ENCODE results near the gene KCNQ5. TPM values are rescaled to one million over a fixed set of nuclear protein-coding genes. Genes with fewer than 3 reads are reported as not detected.

KCNQ5 gene
- total RNA-seq, 8 experiments from 2014 or later: 0.17 to 18.5 (median 1.7) TPM

DNA sequence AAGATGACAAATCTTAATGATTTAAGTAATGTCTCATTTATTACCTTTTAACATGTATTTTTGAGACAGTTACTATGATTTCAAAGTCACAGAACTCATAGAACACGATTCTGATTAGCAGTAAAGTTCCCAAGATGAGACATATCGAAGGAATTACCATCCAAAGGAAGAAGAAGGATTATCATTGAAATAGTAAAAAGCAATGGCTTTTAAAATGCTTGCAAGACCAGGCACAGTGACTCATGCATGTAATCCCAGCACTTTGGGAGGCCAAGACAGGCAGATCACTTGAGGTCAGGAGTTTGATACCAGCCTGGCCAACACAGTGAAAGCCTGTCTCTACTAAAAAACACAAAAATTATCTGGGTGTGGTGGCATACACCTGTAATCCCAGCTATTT, 384.3 kb downstream of the KCNQ5 start:
- H3K4me3 ChIP-seq: no peak overlapping the region
- ATAC-seq (replicated peaks in 6 of 8): no peak
- WGBS, 10 experiments: 38 to 100% (median 68%) methylated on average over 1 to 2 of the region's 2 CpGs; no CpG with 5 or more reads in 2 of the 10 experiments
- H3K4me1 ChIP-seq (replicated peaks in 1 of 2): peaks cover 0 to 14% of the 10 kb centered on the region in 2 donors
- no peak overlapping the region for H3K27ac ChIP-seq
- in situ Hi-C loops (cut with MboI; ENCODE audit: low pct_unique_long_range_greater_than_20kb in 2 of 9, low sequenced_read_pairs in 9 of 9, unreplicated experiment in 9 of 9): no loop called here

DNA sequence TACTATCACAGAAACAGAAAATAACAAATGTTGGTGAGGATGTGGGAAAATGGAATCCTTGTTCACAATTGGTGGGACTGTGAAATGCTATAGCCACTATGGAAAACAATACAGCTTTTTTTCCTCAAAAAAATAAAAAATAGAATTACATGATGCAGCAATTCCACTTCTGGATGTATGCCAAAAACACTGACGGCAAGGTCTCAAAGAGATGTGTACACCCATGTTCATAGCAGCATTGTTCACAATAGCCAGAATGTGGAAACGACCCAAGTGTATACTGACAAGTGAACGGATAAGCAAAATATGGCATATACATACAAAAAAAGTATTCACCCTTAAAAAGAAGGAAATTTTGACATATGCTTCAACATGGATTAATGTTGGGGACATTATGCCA, 390.1 kb downstream of the KCNQ5 start:
- WGBS, 10 experiments: 69 to 92% (median 83%) methylated on average over 1 to 3 of the region's 3 CpGs; no CpG with 5 or more reads in 1 of the 10 experiments
- ATAC-seq (replicated peaks in 6 of 8): no peak
- in situ Hi-C loops (cut with MboI; ENCODE audit: low pct_unique_long_range_greater_than_20kb in 2 of 9, low sequenced_read_pairs in 9 of 9, unreplicated experiment in 9 of 9): no loop called here
- Histone ChIP-seq H3K27ac (no peak overlapping the region), H3K4me3 (no peak overlapping the region), H3K4me1 (replicated peaks in 1 of 2) (peaks cover 0 to 14% of the 10 kb centered on the region in 2 donors)

DNA sequence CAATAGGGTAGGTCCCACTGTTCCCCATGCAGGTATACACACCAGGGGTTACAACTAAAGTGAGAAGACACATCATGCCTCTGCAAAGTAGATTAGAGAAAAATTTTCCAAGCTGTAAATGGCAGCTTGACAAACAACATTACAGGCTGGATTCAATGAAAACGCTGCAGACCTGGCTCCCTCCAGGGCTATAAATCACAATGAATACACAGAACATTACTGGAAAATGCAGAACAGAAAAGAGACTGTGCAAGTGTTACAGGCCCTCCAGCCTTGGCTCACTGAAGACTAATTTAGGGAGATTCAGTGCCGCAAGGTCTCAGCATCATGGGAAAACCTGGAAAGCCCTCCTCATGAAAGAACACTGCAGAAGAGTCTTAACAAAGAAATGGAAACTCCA, 395.6 kb downstream of the KCNQ5 start:
- ATAC-seq (replicated peaks in 6 of 8): peak in 5 of 8 experiments; percentile 86 to 99 (median 98)
- Histone ChIP-seq H3K27ac (peak overlapping the region; percentile 20 to 59), H3K4me3 (no peak overlapping the region), H3K4me1 (replicated peaks in 1 of 2) (peaks cover 8 to 36% of the 10 kb centered on the region in 2 donors)
- 0 to 70% (median 52%) methylated on average over 1 to 2 of the region's 2 CpGs; no CpG with 5 or more reads in 2 of the 10 experiments for WGBS, 10 experiments
- in situ Hi-C loops (cut with MboI; ENCODE audit: low pct_unique_long_range_greater_than_20kb in 2 of 9, low sequenced_read_pairs in 9 of 9, unreplicated experiment in 9 of 9): no loop called here

DNA sequence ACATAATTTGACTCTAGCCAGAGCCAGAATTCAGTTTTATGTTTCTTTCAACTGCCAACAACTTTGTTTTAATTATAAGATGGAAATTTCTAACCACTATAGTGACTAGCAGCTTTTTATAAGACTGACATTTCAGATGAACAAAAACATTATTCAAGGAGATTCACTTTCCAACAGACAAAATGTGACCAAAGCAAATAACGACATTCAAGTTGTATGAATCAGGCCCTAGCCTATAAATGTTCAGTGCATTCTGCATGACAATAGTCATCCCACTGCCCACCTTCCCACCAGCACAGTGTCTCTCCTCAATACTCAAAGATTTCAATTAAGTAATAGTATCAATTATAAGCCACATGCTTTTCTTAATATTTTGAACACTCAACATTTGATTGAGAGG, 402.7 kb downstream of the KCNQ5 start:
- ATAC-seq (replicated peaks in 6 of 8): no peak
- in situ Hi-C loops (cut with MboI; ENCODE audit: low pct_unique_long_range_greater_than_20kb in 2 of 9, low sequenced_read_pairs in 9 of 9, unreplicated experiment in 9 of 9): no loop called here

DNA sequence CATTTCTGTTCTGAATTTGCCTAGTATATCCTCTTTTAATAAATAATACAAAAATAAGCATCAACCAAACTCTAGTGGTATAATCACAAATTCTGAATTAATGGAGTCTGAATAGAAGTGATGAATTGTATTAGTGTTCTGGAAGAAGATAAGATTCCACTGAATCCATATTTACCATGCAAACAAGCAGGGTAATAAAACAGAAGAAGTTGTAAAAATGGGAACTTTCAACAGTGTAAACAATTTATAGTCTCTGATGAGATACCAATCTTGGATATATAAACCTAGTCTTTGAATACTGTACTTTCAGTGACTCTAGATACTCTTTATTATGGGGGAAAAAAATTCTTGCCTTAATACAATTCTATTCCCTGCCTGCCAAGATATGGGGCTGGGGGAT, 405.8 kb downstream of the KCNQ5 start:
- in situ Hi-C loops (cut with MboI; ENCODE audit: low pct_unique_long_range_greater_than_20kb in 2 of 9, low sequenced_read_pairs in 9 of 9, unreplicated experiment in 9 of 9): no loop called here
- no peak for ATAC-seq (replicated peaks in 6 of 8)
- Histone ChIP-seq H3K4me3 (no peak overlapping the region), H3K27ac (no peak overlapping the region), H3K4me1 (replicated peaks in 1 of 2) (peaks cover 0 to 14% of the 10 kb centered on the region in 2 donors)

More for the DNA sequence above, 402.7 kb downstream of the KCNQ5 start:
- Histone ChIP-seq H3K27ac (no peak overlapping the region), H3K4me1 (replicated peaks in 1 of 2) (peaks cover 0 to 12% of the 10 kb centered on the region in 2 donors), H3K4me3 (no peak overlapping the region)
- 13 to 75% (median 63%) methylated on average over 1 of the region's 1 CpG; no CpG with 5 or more reads in 3 of the 10 experiments for WGBS, 10 experiments

DNA sequence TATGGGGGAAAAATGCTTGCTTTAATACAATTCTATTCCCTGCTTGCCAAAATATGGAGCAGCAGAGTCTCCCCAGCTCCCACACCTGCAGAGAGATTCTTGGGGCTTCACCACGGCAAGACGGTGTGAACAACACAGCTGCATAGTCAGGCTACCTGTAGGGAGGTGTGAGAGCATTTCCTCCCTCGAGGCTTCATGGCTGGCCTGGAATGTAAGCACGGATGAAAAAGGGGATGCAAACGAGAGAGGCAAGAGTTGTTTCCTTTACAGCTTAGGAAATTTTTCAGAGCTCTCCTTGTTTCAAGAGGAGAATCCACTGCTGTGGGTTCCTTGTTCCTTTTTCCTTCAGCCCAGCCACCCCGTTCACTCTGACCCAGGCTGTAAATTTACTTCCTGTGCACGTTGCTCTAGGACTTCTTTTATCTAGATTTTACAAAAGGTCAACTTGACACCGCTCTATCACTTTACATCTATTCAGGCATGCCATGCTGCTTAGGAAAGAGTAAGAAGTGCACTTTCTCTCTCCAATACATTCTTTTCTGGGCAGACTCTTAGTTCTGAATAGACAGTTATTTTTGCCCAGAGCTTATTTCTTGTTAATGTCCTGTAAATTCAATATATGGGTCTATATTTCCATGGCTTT, 406.4 kb downstream of the KCNQ5 start:
- no peak for ATAC-seq (replicated peaks in 6 of 8)
- Histone ChIP-seq H3K4me1 (replicated peaks in 1 of 2) (peaks cover 0 to 14% of the 10 kb centered on the region in 2 donors), H3K27ac (no peak overlapping the region), H3K4me3 (no peak overlapping the region)
- in situ Hi-C loops (cut with MboI; ENCODE audit: low pct_unique_long_range_greater_than_20kb in 2 of 9, low sequenced_read_pairs in 9 of 9, unreplicated experiment in 9 of 9): no loop called here
- WGBS, 10 experiments: 31 to 80% (median 57%) methylated on average over 1 to 8 of the region's 8 CpGs; no CpG with 5 or more reads in 1 of the 10 experiments

DNA sequence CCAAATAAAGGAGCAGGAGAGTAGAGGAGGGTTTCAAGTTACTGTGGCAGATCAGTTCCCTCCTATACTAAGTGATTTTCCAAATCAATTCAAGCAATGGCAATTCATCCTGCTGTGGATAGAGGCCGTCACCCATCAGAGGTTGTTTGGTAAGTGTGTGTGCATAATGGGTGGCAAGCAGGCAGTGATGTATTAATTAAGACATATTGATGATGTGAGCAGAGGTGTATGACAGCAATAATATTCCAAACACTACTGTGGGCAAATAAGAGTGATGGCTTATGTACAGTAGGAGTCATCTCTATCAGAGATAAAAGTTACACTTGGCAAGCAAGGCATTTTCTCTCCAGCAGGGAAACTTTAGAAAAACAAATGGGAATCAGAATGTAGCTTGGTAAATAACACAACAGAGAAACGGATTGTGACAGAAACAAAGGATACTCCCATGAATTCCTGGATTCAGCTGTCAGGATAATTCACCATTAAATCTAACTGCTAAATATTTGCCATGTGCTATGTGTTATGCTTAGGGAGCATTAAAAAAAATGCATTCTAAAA, 407.1 kb downstream of the KCNQ5 start:
- WGBS, 10 experiments: 17 to 89% (median 68%) methylated on average over 1 to 2 of the region's 2 CpGs; no CpG with 5 or more reads in 2 of the 10 experiments
- in situ Hi-C loops (cut with MboI; ENCODE audit: low pct_unique_long_range_greater_than_20kb in 2 of 9, low sequenced_read_pairs in 9 of 9, unreplicated experiment in 9 of 9): no loop called here
- ATAC-seq (replicated peaks in 6 of 8): peak in 2 of 8 experiments; percentile 17 to 31
- H3K4me3 ChIP-seq: no peak overlapping the region
- peaks cover 0 to 14% of the 10 kb centered on the region in 2 donors for H3K4me1 ChIP-seq (replicated peaks in 1 of 2)
- no peak overlapping the region for H3K27ac ChIP-seq

DNA sequence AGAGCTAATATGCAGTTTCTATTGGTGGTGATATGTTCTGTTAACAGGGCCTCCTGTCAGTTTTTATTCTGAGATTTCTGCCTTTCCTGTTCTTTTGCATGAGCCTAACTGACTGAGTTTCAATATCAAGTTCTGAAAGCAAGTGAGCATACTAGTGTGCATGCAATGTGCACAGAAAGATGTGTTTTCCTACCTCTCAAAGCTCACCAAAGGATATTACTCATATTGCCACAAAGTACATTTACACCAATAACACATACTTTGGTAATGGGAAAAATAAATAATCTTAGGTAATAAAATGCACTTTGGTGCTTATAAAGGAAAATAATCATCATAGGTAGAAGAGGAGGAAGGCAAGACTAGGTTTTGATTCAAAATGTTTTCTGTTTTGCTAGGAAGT, 408.4 kb downstream of the KCNQ5 start:
- in situ Hi-C loops (cut with MboI; ENCODE audit: low pct_unique_long_range_greater_than_20kb in 2 of 9, low sequenced_read_pairs in 9 of 9, unreplicated experiment in 9 of 9): no loop called here
- Histone ChIP-seq H3K4me3 (no peak overlapping the region), H3K4me1 (replicated peaks in 1 of 2) (peaks cover 0 to 14% of the 10 kb centered on the region in 2 donors), H3K27ac (no peak overlapping the region)
- ATAC-seq (replicated peaks in 6 of 8): no peak

DNA sequence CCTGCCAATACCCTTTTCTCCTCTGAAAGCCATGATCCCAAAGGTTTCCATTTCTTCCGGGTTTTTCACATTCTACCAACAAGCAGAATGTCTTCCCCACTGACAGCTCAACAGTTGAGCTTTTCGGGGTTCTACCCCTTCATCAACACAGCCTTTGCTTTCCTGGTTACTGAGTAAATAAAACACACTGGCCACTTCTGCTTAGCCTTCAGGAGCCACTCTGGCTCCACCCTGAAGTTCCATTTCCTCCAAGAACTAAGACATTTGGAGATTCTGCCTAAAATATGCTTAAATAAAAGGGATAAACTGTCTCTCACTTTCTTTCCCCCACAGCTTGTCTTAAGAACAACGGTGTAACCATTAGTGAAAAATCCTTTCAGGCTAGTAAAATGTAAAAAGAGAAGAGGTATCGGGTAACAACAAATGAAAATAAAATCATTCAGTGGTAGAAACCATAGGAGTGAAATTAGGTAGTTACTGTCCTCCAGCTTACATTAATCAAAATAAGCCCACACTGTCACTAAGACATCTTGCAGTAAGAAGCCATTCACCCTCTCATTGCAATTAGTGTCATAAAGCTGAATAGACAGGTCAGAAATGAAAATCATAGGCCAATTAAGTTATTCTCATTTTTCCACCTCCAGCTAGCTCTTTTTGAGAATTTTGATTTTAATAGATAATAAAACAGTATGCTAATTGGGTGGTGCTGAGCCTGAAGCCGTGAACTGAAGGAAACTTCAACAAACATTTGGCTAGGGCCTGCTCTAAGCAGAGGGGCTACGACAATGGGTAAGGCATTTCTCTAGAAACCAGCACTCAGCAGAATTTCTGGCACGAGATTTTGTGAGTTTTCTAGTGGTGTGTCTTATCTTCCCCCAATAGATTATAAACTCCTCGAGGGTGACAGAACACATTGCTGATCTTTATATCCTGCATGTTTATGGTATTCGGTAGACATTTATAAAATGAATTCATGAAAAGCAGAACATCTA, 409.2 kb downstream of the KCNQ5 start:
- peak in 3 of 8 experiments; percentile 24 to 55 (median 47) for ATAC-seq (replicated peaks in 6 of 8)
- Histone ChIP-seq H3K27ac (no peak overlapping the region), H3K4me1 (replicated peaks in 1 of 2) (peaks cover 0 to 14% of the 10 kb centered on the region in 2 donors), H3K4me3 (no peak overlapping the region)
- in situ Hi-C loops (cut with MboI; ENCODE audit: low pct_unique_long_range_greater_than_20kb in 2 of 9, low sequenced_read_pairs in 9 of 9, unreplicated experiment in 9 of 9): no loop called here
- WGBS, 10 experiments: 50 to 89% (median 69%) methylated on average over 2 to 9 of the region's 9 CpGs

DNA sequence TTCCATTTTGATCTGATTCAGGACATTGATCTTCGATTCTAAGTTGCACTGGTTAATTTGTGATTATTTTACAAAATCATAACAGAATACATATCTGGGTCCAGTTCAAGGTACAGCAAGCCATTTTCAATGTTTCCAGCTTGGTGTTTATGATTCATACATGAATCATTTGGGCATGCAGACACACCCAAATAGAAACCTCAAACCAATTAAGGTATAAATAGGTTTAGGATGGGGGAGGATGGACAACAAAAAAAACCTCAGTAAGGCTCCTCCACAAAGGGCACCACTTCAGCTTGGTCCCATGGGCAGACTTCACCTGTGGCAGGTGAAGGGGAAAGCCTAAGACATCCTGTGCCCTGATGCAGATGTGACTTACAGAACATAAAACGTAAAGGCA, 410.7 kb downstream of the KCNQ5 start:
- in situ Hi-C loops (cut with MboI; ENCODE audit: low pct_unique_long_range_greater_than_20kb in 2 of 9, low sequenced_read_pairs in 9 of 9, unreplicated experiment in 9 of 9): no loop called here
- no peak overlapping the region for H3K27ac ChIP-seq
- H3K4me3 ChIP-seq: no peak overlapping the region
- peaks cover 0 to 14% of the 10 kb centered on the region in 2 donors for H3K4me1 ChIP-seq (replicated peaks in 1 of 2)
- 29 to 89% (median 82%) methylated on average over 1 to 2 of the region's 2 CpGs; no CpG with 5 or more reads in 5 of the 10 experiments for WGBS, 10 experiments
- ATAC-seq (replicated peaks in 6 of 8): peak in 3 of 8 experiments; percentile 52 to 58 (median 55)

DNA sequence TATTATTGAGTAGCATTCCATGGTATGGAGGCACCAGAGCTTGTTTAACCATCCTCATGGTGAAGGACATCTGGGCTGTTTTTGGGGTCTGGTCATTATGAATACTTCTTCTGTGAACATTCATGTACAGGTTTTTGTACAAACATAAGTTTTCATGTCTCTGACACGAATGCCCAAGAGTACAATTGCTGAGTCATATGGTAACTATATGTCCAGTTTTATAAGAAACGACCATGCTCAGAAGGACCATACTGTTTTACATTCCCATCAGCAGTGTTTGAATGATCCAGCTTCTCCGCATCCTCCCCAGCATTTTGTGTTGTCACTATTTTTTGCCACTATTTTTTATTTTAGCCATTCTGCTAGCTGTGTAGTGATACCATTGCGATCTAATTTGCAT, 414.8 kb downstream of the KCNQ5 start:
- Histone ChIP-seq H3K27ac (no peak overlapping the region), H3K4me3 (no peak overlapping the region), H3K4me1 (replicated peaks in 1 of 2) (no peaks in the 10 kb centered on the region)
- WGBS, 10 experiments: 41 to 100% (median 88%) methylated on average over 1 to 4 of the region's 4 CpGs
- ATAC-seq (replicated peaks in 6 of 8): no peak
- in situ Hi-C loops (cut with MboI; ENCODE audit: low pct_unique_long_range_greater_than_20kb in 2 of 9, low sequenced_read_pairs in 9 of 9, unreplicated experiment in 9 of 9): no loop called here

DNA sequence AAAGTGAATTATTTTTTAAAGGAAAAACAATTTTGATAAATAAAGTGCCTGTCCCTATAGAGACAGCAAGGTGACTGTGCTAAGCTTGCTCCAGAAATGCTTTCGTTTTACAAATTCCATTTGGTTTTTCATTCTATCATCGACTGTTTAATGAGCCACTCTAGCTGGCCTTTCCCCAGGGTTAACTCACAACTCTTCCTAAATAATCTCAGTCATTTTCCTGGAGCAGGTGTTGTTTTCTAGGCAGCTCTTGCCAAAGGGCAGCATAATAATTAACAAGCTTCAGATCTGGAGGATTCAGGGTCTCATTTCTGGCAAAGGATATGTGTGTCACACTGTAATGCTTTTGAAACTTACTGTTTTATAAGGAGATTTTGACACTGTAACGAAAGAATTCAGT, 419.2 kb downstream of the KCNQ5 start:
- Histone ChIP-seq H3K27ac (no peak overlapping the region), H3K4me1 (replicated peaks in 1 of 2) (peaks cover 0 to 4% of the 10 kb centered on the region in 2 donors), H3K4me3 (no peak overlapping the region)
- WGBS, 10 experiments: 8 to 89% (median 72%) methylated on average over 2 to 3 of the region's 3 CpGs; no CpG with 5 or more reads in 1 of the 10 experiments
- no peak for ATAC-seq (replicated peaks in 6 of 8)
- in situ Hi-C loops (cut with MboI; ENCODE audit: low pct_unique_long_range_greater_than_20kb in 2 of 9, low sequenced_read_pairs in 9 of 9, unreplicated experiment in 9 of 9): no loop called here

DNA sequence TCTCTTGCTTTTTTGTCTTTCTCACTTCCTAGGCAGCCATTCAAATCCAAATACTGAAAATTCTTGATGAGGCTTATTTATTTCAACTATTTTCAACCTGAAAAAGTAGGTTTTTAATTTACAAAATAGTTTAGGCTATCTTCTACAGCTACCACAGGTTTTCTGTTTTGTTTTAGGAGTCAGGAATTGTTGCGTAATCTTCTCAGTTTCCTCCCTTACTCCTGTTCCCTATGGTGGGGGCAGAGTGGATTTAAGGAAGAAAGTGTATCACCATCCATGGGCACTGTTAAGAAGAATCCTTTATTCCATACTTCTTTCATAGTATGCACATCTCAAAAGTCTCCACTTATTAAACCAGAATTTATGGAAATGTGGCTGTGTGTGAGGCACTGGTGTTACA, 421.0 kb downstream of the KCNQ5 start:
- Histone ChIP-seq H3K4me3 (no peak overlapping the region), H3K4me1 (replicated peaks in 1 of 2) (peaks cover 0 to 4% of the 10 kb centered on the region in 2 donors), H3K27ac (no peak overlapping the region)
- in situ Hi-C loops (cut with MboI; ENCODE audit: low pct_unique_long_range_greater_than_20kb in 2 of 9, low sequenced_read_pairs in 9 of 9, unreplicated experiment in 9 of 9): no loop called here
- ATAC-seq (replicated peaks in 6 of 8): no peak
- 83 to 100% (median 100%) methylated on average over 1 of the region's 1 CpG; no CpG with 5 or more reads in 2 of the 10 experiments for WGBS, 10 experiments

All from motor neuron (in vitro differentiated cells).